Stimulated activated CD4-positive, alpha-beta T cell treated with anti-CD3 and anti-CD28 coated beads, Interleukin-4, amount 100 ng/mL, for 4 hours (primary cell): Measurements from ENCODE around the gene SRBD1.
"Not testable (repeated sequence)": the region's sequence is repeated elsewhere in the genome, so short reads cannot be mapped to it uniquely, and the experiment has no call there.

ENCODE experiments used
- DNase-seq, 2 experiments: peaks; one replicate each; pipeline ENCODE4 v3.0.0-alpha.2; 2020

SRBD1 gene

DNA sequence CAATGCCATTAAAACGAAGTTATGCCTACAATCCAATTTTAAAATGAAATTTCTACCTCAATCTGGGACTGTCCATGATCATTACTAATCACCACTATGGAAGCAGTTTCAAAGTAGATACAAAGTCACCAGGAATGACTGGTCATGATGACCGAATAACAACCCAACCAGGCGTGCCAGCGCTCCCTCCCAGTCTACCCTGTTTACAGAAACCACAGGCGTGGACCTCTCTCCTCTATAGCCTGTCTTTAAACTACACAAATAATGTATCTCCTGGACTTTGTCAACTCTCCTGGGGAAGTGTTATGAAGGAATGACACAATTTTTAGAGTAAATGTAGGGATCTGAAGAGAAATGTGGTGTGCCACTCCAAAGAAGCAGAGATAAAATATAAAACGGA lies 150.2 kb downstream of the SRBD1 start:
- DNase-seq, result no peak

DNA sequence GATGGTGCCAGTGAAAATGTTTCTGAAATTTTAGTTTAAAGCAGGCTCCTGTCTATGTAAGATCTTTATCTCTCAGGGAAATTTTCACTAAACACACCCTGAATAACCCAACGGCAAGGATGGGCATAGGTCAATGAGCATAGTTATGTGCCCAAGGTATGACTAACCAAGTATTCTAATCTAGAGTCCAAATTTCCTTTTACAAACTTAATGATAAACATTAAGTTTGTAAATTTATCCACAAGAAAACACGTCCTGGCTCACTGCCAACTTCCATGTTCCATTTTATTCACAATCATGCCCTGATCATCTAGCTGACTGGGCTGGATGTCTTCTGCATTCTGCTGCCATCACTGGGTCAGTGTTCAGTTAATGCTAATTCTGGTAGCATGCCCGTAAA lies 151.2 kb downstream of the SRBD1 start:
- no peak for DNase-seq

DNA sequence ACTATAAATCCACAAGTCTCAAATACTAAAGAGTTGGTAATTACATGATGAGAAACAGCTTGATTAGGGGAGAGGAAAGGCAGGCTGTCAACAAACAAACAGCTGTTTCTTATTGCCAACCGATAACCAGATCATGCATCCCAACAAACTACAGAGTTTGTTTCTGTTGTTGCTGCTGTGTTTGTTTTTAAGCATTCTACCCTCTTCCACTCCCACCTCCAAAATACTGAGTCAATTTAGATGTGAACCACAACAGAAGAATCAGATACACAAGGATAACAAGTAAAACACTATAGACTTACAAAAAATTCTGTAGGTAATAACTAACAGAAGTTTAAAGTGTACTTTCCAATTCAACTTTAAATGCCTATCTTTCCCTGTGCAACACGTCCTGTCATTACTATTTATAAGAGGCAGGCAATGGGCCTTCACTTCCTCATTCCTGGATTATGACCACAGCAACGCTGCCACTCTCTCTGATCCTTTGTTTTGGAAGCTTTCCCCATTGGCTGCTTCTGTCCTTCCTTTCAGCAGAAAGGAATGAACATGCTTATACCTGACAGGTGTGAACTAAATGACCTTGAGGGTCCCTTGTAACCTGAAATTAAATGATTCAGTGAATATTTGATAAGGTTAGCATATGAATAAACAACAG lies 152.0 kb downstream of the SRBD1 start:
- DNase-seq, result no peak

DNA sequence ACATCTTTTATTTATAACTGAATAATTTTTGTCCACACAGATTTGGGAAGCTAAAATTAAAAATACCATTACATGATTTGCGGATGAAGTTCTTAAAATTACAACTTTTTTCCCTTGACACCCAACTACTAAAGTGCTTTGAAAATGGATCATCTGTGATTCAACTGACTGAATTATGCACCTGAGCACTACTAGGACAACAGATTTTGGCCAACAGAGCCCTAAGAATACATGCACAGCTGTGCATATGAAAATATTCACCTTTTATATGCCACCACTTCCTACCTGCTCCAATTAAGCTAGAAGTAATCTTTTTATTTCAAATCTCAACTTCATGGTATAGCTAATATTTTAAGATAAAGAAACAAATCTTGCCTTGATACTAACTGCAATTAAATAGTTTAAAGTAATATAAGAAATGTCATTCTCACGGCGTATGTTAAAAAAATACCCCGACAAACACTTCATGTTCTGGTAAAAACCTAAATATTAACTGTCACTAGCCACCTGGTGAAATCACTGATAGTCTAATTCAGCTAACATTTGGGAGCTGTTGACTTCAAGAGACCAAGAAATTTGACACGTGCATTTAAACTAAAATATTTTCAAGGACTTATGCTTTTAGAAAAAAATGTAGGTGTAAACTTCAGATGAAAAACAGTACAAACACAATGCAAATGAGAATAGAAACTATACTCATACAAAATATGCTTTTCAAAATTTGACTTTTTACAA lies 153.7 kb downstream of the SRBD1 start:
- DNase-seq, result no peak

DNA sequence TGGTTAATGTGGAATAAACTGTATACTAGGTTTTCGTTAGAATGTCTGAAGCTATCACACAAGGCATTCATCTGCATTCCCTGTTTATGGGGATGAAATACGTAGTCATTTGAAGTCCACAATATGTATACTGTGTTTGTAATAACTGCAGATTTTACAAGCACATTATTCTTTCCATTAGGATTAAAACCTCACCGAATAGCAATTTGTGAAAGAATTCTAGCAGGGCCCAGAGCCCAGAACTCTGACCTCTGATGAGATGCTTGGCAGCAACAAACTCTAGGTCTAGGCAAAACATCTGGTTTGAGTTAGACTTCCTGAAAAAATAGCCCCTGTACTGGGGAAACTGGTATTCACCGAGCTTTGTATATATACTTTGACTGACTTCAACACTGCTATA lies 158.2 kb downstream of the SRBD1 start:
- DNase-seq, result no peak

DNA sequence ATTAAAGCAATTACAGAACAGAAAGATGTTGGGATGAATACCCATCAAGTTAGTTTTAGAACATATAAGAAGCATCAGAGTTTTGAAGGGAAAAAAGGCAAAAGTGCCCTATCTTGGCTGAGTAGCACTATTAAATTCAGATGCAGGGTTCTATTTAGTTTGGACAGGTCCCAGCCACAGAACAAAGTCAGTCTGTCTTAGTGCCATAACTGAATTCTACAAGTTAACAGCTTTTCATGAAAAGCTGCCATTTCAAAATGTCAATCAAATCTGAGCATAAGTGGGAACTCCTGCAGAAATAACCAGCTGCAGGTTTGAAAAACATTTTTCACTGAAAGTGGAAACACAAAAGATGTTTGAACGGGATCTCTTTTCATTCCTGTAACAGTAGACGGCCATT lies 160.4 kb downstream of the SRBD1 start:
- DNase-seq, result no peak

DNA sequence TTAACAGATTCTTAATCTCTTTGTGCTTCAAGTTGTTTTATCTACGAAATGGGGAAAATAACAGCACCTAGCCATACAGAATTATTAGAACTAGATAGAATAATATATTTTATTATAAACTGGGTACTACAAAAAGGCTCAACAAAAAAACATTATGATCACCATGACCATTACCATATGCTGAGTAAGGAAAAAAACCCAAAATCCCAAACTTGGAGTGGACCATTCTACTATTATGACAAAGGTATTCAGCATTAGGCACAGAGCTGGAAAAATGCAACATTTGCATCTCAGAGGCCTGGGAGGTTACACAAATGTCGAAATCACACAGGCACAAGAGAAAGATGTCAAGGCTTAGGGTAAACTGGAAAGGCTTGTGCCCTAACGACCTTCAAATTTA lies 162.8 kb downstream of the SRBD1 start:
- DNase-seq, result no peak

DNA sequence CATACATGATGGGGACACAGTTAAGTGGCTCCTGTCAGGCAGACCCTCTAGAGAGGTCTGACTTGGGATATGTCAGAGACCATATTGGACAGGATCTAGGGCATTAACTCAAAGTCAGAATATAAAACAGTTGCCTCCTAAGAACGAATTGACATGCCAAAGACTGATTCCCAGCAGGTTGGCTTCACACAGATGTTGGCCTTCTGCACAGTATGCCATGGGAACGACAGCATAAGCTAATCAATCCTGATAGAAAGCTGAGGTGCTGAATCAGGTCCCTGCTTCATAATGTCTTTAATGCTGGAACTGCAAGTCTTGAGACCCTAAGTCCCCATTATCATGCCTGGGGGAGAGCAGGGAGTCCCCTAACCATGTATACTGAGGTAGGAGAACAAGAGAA lies 165.1 kb downstream of the SRBD1 start:
- DNase-seq, result no peak

DNA sequence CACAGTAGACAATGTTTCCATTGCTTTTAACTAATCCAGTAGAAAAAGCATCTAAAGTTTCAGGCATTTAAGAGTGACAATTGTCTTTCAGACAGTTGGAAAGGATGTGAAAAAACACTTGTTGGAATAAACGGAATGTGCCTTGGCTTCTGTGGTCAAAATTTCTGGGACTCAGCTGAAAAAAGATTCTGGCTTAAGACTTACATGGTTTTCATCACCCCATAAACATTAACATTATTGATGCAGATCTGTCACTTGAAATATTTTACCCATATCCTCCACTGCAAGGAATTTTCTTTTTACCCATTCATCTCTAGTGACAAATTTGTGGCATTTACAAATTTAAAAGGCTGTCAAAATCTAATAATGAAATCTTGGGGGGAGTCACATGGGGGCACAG lies 166.0 kb downstream of the SRBD1 start:
- no peak for DNase-seq

DNA sequence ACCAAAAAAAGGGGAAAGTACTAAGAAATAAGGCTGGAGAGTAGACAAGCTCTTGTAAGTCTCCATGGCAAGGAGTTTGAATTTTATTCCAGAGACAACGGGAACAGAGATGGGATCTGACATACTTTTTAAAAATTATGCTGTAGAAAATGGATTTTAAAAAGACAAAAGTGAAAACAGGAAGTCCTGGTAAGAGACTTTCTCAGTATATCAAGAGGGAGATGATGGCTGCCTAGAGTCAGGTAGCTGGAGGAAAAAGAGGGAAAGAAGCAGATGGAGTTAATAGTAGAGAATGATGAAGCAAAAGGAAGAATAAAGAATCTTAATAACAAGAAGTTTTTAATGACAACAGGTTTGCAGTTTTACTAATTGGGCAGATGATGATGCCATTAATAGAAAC lies 168.1 kb downstream of the SRBD1 start:
- no peak for DNase-seq

DNA sequence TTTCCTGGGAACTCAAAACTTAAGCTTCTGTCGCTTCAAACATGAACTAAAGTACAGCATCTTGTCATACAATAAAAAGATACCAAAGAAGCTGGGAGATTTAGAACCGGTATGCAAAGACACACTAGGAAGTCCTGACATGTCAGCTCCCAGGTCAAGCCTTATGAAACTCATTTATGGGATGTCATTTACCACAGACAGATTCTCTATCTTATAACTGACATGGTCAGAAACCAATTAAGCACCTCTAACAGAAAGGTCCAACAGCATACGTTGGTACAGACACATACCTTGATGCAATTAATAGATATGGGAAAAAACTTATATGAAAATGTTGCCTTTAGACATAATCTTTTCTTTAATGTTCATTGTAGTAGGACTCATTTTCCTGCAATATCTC lies 169.0 kb downstream of the SRBD1 start:
- no peak for DNase-seq

DNA sequence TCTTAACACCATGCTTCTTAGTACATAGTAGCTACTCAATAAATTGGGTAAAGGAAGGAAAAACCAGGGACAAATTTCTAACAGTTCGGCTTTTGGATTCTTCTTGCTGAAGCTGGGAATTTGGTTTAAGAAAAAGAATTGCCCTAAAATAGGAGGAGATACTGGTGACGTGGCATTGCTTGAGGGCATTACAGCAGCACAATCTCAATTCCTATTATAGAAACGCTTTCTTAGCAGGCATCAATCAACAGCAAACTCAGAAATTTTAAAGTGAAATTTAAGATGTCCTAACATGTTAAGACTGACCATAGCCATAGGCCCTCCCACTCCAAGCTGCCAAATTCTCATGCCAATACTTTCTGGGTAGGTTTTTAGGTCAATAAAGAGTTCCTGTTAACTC lies 169.5 kb downstream of the SRBD1 start:
- no peak for DNase-seq

DNA sequence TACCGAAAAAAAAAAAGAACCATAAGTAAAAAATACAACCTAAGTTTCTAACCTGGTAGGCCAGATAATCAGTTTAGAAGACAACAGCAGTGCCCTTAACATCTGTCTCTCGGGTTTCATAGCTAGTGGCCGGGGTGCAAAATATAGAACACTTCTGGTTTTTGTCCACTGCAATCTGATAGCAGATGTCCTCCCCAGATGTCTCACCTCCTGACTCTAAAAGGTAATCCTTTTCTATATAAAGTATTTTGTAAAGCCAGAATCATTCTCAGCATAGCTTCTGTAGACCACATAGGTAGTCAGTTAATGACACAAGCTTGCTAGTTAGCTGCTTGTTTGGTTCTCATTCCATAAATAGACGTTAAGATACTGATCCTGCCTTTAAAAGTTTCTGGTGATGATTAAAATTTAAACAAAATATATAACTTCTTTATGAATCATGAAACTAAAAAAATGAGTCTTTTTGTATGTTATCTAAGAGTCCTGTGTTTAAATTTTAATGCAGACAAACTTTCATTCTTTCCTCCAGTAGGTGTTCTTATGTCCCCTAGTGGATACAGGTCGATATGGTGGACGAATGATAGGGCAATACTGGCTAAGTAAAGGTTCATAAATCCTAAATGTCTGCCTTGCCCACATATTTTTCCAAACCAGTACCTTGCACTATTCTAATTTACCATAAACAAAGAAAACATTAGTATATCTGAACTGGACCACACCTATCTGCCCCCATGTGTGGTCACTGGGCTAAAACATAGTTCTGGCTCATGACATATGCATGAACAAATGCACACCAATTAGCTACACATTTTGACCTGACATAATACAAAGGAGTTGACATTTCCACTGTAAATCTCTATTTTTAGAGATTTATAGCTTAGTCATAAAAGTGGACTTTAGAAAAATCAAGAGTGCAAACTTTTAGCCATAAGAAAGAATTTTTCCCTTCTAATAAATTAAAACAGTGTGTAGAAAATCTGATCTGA lies 171.0 kb downstream of the SRBD1 start:
- DNase-seq, result no peak

DNA sequence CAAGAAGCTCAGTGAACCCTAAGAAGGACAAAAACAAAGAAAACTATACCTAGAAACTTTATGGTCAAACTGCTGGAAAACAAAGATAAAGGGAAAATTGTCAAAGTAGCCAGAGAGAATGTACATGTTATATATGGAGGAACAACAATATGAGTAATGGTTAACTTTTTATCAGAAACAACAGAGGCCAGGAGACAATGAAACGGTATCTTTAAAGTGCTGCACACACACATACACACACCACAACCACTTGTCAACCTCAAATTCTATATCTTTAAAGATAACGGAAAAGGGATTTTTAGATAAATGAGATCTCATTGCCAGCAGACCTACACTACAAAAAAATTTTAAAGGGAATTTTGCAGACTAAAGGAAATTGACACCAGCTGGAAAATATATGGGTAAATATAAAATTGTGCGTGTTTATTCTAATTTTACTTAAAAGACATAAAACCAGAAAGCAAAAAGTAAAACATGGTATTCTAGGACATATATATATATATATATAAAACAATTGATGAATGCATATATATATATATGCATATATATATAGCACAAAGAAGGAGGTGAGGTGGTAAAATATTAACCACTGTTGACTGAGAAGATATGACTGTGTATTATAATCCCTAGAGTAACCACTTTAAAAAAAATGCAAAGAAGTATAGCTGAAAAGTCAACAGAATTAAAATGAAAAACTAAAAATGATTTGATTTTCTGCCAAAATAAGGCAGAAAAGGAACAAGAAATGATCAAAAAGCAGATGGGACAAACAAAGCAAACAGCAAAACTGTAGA lies 172.0 kb downstream of the SRBD1 start:
- DNase-seq, result no peak

DNA sequence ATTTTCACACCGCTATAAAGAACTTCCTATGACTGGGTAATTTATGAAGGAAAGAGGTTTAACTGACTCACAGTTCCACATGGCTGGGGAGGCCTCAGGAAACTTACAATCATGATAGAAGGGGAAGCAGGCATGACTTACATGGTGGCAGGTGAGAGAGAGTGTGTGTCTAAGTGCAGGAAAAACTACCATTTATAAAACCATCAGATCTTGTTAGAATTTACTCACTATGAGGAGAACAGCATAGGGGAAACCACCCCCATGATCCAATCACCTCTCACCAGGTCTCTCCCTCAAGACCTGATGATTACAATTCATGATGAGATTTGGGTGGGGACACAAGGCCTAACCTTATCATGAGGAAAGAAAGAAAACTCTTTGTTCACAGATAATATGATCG lies 174.6 kb downstream of the SRBD1 start:
- DNase-seq, result no peak

DNA sequence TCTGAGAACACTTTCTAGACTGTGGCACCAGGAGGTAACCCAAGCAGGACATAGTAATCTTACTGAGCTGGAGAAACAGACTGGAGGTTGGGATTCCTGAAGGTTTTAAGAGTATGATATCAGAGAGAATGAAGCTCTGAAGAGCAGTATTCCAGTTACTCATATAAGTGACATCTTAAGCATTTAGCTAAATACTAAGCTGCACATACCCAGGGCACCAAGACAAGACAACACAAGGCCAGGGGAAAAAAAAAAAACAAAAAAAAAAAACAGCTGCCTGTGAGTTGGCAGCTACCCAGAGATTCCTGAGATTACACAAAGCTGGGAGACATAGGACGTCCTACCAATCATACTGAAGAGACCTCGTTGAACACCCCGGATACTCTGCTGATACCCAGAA lies 175.8 kb downstream of the SRBD1 start:
- DNase-seq, result no peak

DNA sequence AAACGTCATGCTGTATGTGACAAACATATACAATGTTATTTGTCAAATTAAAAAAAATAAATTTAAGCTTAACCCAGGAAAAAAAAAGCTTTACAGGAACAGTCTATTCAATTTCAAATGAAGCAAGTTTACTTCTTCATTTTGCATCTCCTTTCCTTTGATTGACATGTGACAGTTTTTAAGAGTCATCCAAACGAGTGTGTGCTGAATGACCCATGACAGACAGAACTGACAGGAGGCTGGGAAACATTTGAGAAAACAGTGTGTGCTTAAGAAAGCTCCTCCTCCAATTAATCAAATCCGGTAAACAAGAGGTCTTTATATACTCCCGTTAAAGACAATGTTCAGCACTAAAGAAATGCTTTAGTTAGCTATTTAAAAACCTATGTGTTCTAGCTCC lies 177.7 kb downstream of the SRBD1 start:
- no peak for DNase-seq

DNA sequence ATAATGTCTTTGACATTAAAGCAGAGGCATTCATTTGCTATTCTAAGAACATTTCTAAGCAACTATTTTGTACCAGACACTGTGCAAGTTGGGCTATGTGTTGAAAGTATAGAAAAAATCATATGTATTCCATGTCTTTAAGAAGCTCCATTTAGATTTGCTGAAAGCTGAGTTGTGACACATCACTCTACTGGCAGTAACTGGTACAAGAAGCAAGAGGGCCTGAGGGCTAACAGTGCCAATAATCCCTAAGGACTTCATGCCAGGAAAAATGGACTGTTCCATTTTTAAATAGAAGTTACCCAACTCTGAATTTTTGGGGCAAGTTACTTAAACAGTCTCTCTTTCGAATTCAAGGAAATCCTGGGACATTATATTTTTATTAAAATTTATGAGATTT lies 178.7 kb downstream of the SRBD1 start:
- DNase-seq, result no peak

DNA sequence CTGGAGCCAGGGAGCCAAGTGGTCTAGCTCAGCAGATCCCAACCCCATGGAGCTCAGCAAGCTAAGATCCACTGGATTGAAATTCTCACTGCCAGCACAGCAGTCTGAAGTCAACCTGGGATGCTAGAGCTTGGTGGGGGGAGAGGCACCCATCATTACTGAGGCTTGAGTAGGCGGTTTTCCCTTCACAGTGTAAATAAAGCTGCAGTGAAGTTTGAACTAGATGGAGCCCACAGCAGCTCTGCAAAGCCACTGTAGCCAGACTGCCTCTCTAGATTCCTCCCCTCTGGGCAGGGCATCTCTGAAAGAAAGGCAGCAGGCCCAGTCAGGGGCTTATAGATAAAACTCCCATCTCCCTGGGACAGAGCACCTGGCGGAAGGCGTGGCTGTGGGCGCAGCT lies 185.0 kb downstream of the SRBD1 start:
- not testable (repeated sequence) for DNase-seq

DNA sequence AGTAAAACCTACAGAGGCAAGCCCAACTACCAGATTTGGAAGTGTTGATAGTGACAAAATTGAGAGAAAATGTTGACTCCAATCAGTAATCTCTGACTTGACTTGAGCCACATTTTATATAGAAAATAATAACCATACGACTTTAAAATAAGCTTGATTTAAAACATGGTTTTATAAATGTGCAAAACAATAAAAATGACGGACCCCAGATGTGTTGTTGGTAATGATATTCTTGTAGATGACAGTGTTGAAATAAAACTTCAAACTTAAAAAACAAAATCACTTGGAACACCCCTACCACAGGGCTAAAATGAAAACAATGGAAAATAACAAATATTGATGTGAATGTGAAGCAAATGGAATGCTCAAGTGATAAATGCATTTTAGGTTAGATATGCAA lies 188.1 kb downstream of the SRBD1 start:
- no peak for DNase-seq

DNA sequence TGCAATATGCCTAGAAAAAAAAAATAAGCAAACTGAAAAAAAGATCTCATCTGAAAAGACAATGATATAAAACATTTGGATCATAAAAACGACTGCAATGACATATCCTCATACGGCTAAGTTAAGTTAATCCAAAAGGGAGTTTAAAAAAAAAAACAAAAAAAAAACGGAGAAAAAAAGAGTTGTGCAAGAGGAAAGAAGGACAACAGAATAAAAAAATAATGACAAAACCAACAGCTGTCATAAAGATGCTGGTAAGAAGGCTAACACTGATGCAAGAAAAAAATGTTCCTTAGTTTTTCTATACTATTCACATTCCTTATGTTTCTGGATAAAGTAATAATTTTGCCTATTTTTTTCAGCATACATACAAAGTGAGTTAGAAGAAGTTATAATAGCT lies 192.5 kb downstream of the SRBD1 start:
- DNase-seq, result no peak

DNA sequence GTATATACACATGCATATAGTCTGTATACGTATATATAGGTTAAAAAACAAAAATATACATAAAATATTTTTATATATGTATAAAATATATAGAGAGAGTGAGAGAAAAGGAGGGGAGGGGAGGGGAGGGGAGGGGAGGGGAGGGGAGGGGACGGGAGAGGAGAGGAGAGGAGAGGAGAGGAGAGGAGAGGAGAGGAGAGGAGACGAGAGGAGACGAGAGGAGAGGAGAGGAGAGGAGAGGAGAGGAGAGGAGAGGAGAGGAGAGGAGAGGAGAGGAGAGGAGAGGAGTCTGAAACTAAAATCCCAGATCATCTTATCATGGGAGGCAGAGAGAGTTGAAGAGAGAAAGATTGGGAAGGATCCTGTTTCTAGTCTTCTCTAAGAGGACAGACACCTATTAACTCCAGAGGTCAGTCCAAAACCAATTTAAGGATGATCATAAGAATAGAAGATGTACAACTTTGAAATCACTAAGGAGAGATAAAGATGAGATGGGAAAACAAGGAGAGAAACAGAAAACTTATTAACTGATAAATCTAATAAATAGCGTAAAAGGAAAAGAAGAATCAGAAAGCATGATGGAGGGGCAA lies 195.4 kb downstream of the SRBD1 start:
- no peak for DNase-seq
